Breast epithelium (tissue), 4 donors: ENCODE measurements around the gene CAPN9. TPM values are rescaled to one million over a fixed set of nuclear protein-coding genes. Genes with fewer than 3 reads are reported as not detected.
"Not testable (repeated sequence)": the region's sequence is repeated elsewhere in the genome, so short reads cannot be mapped to it uniquely, and the experiment has no call there.

Experiments used
- DNase-seq, 2 donors: peaks; one replicate each; pipeline ENCODE4 v3.0.0-alpha.2; 2019; ENCODE audit warnings: low spot score in 2 of 2
- H3K27ac ChIP-seq, 2 donors: fragments of 200-600 bp; sonication (generic) in 1 of 2; one replicate each; pipeline ENCODE4 v1.5.1; 2016 to 2019; ENCODE audit warnings: mild to moderate bottlenecking in 1 of 2
- H3K27me3 ChIP-seq, 2 donors: fragments of 200-600 bp; sonication (generic) in 1 of 2; one replicate each; pipeline versions ENCODE4 v1.5.1 to v1.6.0; 2017 to 2019; ENCODE audit warnings: control low read depth in 1 of 2, mild to moderate bottlenecking in 1 of 2
- H3K36me3 ChIP-seq: fragments of 200-600 bp; one replicate; pipeline ENCODE4 v1.5.1; 2019
- H3K4me1 ChIP-seq, 2 donors: fragments of 200-600 bp; sonication (generic); one replicate each; pipeline ENCODE4 v1.5.1; 2016 to 2019; ENCODE audit warnings: control low read depth in 1 of 2
- H3K4me3 ChIP-seq, 3 donors: fragments of 200-600 bp; sonication (generic); 1 replicate in 2 of 3; 2 replicates in 1 of 3; pipeline ENCODE4 v1.5.1; 2016 to 2019; ENCODE audit warnings: mild to moderate bottlenecking in 3 of 3, moderate library complexity in 2 of 3
- H3K9me3 ChIP-seq, 2 donors: fragments of 200-600 bp; sonication (generic) in 1 of 2; one replicate each; pipeline ENCODE4 v1.5.1; 2016 to 2019; ENCODE audit warnings: control low read depth in 1 of 2
- CTCF ChIP-seq, 3 donors: fragments of 450-650 bp; IDR thresholded peaks; one replicate each; pipeline ENCODE4 v1.5.1; 2016 to 2017; ENCODE audit warnings: antibody characterized with exemption in 3 of 3, mild to moderate bottlenecking in 3 of 3, moderate library complexity in 3 of 3
- POLR2A ChIP-seq: fragments of 450-650 bp; IDR thresholded peaks from one replicate; pipeline ENCODE4 v1.6.1; 2016; ENCODE audit warnings: antibody characterized with exemption, mild to moderate bottlenecking, moderate library complexity
- POLR2AphosphoS5 ChIP-seq, 3 donors: sonication (generic); formaldehyde crosslinking; IDR thresholded peaks; one replicate each; pipeline ENCODE4 v1.6.1; 2017; ENCODE audit warnings: antibody characterized with exemption in 3 of 3
- intact Hi-C: fragments of 100-400 bp; cut with DNase I; formaldehyde crosslinking; loops from one replicate; pipeline ENCODE4 v1.15.1; 2023; ENCODE audit warnings: low total_unique reads
- total RNA-seq, 3 donors: library from RNA; depleted of rRNA; stranded (reverse); fragments of >200 nt; gene quantifications; one replicate each; pipeline ENCODE4 v1.1.0, GENCODE V29; 2016

Gene CAPN9
- total RNA-seq: 1 to 10 TPM in 1 of 3 donors, not detected in 2; 2.3 TPM

GRCh38 chr1:230747127-230747730 is at the start of gene CAPN9:
CAPN9 (plus strand) TSS chr1:230747388; CDS start chr1:230747497, 109 bp downstream.
- H3K4me1 ChIP-seq: no peaks in the 10 kb centered on the region
- H3K9me3 ChIP-seq: no peaks in the 10 kb centered on the region
- H3K4me3 ChIP-seq: no peak within 1 kb of the TSS
- TF ChIP-seq POLR2A: no peak
- TF ChIP-seq POLR2AphosphoS5 (IDR thresholded peaks at IDR 0.05): no peak
- no peaks in the 10 kb centered on the region for H3K27me3 ChIP-seq
- H3K27ac ChIP-seq: no peak within 1 kb of the TSS
- no peak for DNase-seq
- intact Hi-C loops: no loop called here
- no peaks in the 10 kb centered on the region for H3K36me3 ChIP-seq

DNA sequence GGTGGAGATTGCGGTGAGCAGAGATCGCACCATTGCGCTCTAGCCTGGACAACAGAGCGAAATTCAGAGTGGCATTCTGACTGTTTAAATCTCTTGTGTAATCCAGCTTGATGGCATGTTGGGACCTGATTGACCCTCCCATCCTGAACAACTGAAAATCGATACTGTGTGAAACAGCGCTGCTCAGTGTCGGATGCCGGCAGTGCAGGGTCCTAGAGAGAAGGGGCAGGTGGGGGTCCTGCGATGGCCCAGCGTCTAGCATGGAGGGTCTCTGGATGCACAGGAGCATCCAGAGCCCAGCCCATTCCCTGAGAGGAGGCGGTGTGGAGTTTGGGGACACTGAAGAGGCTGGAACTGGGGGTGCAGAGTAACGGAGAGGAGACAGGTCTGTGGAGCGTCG is 49.1 kb upstream of the CAPN9 start:
- intact Hi-C loops: no loop called here
- Histone ChIP-seq H3K36me3 (no peaks in the 10 kb centered on the region), H3K4me1 (no peaks in the 10 kb centered on the region), H3K27ac (no peak overlapping the region), H3K9me3 (no peaks in the 10 kb centered on the region), H3K27me3 (no peaks in the 10 kb centered on the region), H3K4me3 (no peak overlapping the region)
- no peak for DNase-seq
- no peak for TF ChIP-seq CTCF (IDR thresholded peaks at IDR 0.05)
- no peak for TF ChIP-seq POLR2AphosphoS5 (IDR thresholded peaks at IDR 0.05)
- TF ChIP-seq POLR2A: no peak

DNA sequence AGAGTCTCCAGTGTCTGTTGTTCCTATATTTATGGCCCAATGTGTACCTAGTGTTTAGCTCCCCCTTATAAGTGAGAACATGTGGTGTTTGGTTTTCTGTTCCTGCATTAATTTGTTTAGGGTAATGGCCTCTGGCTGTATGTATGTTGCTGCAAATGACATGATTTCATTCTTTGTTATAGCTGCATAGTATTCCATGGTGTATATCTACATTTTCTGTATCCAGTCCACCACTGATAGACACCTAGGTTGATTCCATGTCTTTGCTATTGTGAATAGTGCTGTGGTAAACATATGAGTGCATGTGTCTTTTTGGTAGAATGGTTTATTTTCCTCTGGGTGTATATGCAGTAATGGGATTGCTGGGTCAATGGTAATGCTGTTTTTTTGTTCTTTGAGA is 48.2 kb upstream of the CAPN9 start:
- H3K9me3 ChIP-seq, intact Hi-C loops, H3K27me3 ChIP-seq, H3K27ac ChIP-seq, H3K36me3 ChIP-seq, H3K4me1 ChIP-seq, DNase-seq, H3K4me3 ChIP-seq: not testable (repeated sequence)

DNA sequence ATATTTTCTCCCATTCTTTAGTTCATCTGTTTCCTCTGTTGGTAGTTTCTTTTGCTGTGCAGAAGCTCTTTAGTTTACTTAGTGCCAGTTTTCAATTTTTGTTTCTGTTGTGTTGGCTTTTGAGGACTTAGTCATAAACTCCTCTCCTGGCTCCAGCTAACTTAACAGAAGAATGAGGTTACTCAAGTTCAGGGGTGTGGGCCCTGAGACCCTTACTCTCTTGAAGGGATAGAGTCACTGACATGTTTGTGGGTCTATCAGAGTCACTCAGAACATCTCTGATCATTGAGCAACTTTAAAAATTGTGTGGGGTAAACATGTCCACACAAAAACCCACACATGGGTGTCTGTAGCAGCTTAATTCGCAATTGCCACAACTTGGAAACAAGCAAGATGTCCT is 47.5 kb upstream of the CAPN9 start:
- no peak overlapping the region for H3K4me3 ChIP-seq
- no peak overlapping the region for H3K27ac ChIP-seq
- intact Hi-C loops: no loop called here
- no peaks in the 10 kb centered on the region for H3K36me3 ChIP-seq
- no peak for DNase-seq
- H3K9me3 ChIP-seq: no peaks in the 10 kb centered on the region
- H3K4me1 ChIP-seq: no peaks in the 10 kb centered on the region
- no peaks in the 10 kb centered on the region for H3K27me3 ChIP-seq
- TF ChIP-seq POLR2A (no peak), POLR2AphosphoS5 (IDR thresholded peaks at IDR 0.05) (no peak), CTCF (IDR thresholded peaks at IDR 0.05) (no peak)

- H3K4me1 ChIP-seq: no peaks in the 10 kb centered on the region
- DNase-seq: no peak
- TF ChIP-seq POLR2AphosphoS5 (IDR thresholded peaks at IDR 0.05) (no peak), POLR2A (no peak), CTCF (IDR thresholded peaks at IDR 0.05) (no peak)
Observed at GRCh38 chr1:230700132-230700531, 47.1 kb upstream of the CAPN9 start.

GRCh38 chr1:230701434-230701833 is 45.8 kb upstream of the CAPN9 start:
- TF ChIP-seq POLR2A (no peak), POLR2AphosphoS5 (IDR thresholded peaks at IDR 0.05) (no peak), CTCF (IDR thresholded peaks at IDR 0.05) (no peak)
- H3K36me3 ChIP-seq: no peaks in the 10 kb centered on the region
- H3K4me1 ChIP-seq: no peaks in the 10 kb centered on the region
- H3K27me3 ChIP-seq: no peaks in the 10 kb centered on the region
- no peaks in the 10 kb centered on the region for H3K9me3 ChIP-seq
- no peak for DNase-seq
- intact Hi-C loops: no loop called here
- no peak overlapping the region for H3K4me3 ChIP-seq
- H3K27ac ChIP-seq: no peak overlapping the region

More at GRCh38 chr1:230700132-230700531, 47.1 kb upstream of the CAPN9 start:
- H3K36me3 ChIP-seq: no peaks in the 10 kb centered on the region
- H3K27me3 ChIP-seq: no peaks in the 10 kb centered on the region
- no peak overlapping the region for H3K27ac ChIP-seq
- H3K4me3 ChIP-seq: no peak overlapping the region
- intact Hi-C loops: no loop called here
- H3K9me3 ChIP-seq: no peaks in the 10 kb centered on the region
